H9 (cell line): ENCODE results near the gene RAB15. TPM values are rescaled to one million over a fixed set of nuclear protein-coding genes. Genes with fewer than 3 reads are reported as not detected.

Experiments used
- DNase-seq: peaks from one replicate; pipeline ENCODE4 v3.0.0-alpha.2; 2017
- H2AFZ ChIP-seq: one replicate; pipeline ENCODE4 v1.6.1; 2013; ENCODE audit warnings: mild to moderate bottlenecking, low read length, control low read depth, moderate library complexity
- H2AK5ac ChIP-seq: 2 replicates; pipeline ENCODE4 v1.6.1; 2013; ENCODE audit warnings: low read length, control low read depth, mixed read lengths; ENCODE audit not compliant: insufficient read length
- H2BK120ac ChIP-seq: one replicate; pipeline ENCODE4 v1.6.1; 2013; ENCODE audit warnings: low read depth, mild to moderate bottlenecking, low read length, control low read depth, inconsistent platforms; ENCODE audit not compliant: poor library complexity, severe bottlenecking
- H2BK12ac ChIP-seq: 2 replicates; pipeline ENCODE4 v1.6.1; 2013; ENCODE audit warnings: low read length, control low read depth, mixed read lengths, low read depth; ENCODE audit not compliant: insufficient read length
- H2BK15ac ChIP-seq: 2 replicates; pipeline ENCODE4 v1.6.1; 2013; ENCODE audit warnings: low read depth, low read length, control low read depth
- H2BK20ac ChIP-seq: one replicate; pipeline ENCODE4 v1.6.1; 2013; ENCODE audit warnings: low read depth, mild to moderate bottlenecking, low read length, control low read depth, inconsistent platforms; ENCODE audit not compliant: poor library complexity, severe bottlenecking
- H2BK5ac ChIP-seq: 2 replicates; pipeline ENCODE4 v1.6.1; 2013; ENCODE audit warnings: low read length, control low read depth, mixed read lengths; ENCODE audit not compliant: insufficient read length
- H3K14ac ChIP-seq: 2 replicates; pipeline ENCODE4 v1.6.1; 2013; ENCODE audit warnings: low read length, control low read depth; ENCODE audit not compliant: insufficient read depth
- H3K18ac ChIP-seq: 2 replicates; pipeline ENCODE4 v1.6.1; 2013; ENCODE audit warnings: low read depth, mild to moderate bottlenecking, mixed read lengths, low read length, control low read depth; ENCODE audit not compliant: insufficient read length
- H3K23ac ChIP-seq: 2 replicates; pipeline ENCODE4 v1.6.1; 2013; ENCODE audit warnings: low read length, control low read depth, mixed read lengths, low read depth; ENCODE audit not compliant: insufficient read length
- H3K23me2 ChIP-seq: 2 replicates; pipeline ENCODE4 v1.6.1; 2013; ENCODE audit warnings: low read depth, mild to moderate bottlenecking, mixed read lengths, low read length, control low read depth; ENCODE audit not compliant: insufficient read length, poor library complexity, severe bottlenecking
- H3K27ac ChIP-seq: 2 replicates; pipeline ENCODE4 v1.5.1; 2013; ENCODE audit warnings: low read length, control low read depth, mixed read lengths, low read depth; ENCODE audit not compliant: insufficient read length
- H3K27me3 ChIP-seq: 2 replicates; pipeline ENCODE4 v1.6.1; 2013; ENCODE audit warnings: low read length, control low read depth, inconsistent platforms; ENCODE audit not compliant: insufficient read depth
- H3K4ac ChIP-seq: 2 replicates; pipeline ENCODE4 v1.6.1; 2013; ENCODE audit warnings: low read depth, mild to moderate bottlenecking, control low read depth, inconsistent platforms, low read length, moderate library complexity
- H3K4me1 ChIP-seq: 2 replicates; pipeline ENCODE4 v1.6.1; 2013; ENCODE audit warnings: low read length, control low read depth, inconsistent platforms; ENCODE audit not compliant: insufficient read depth
- H3K4me2 ChIP-seq: 2 replicates; pipeline ENCODE4 v1.6.1; 2013; ENCODE audit warnings: low read length, control low read depth, mixed read lengths; ENCODE audit not compliant: insufficient read length, insufficient read depth
- H3K56ac ChIP-seq: 2 replicates; pipeline ENCODE4 v1.6.1; 2013; ENCODE audit warnings: low read depth, mild to moderate bottlenecking, mixed read lengths, low read length, control low read depth; ENCODE audit not compliant: insufficient read length
- H3K79me1 ChIP-seq: 2 replicates; pipeline ENCODE4 v1.6.1; 2013; ENCODE audit warnings: low read depth, mild to moderate bottlenecking, moderate library complexity, low read length, control low read depth, inconsistent platforms; ENCODE audit not compliant: insufficient read depth, poor library complexity, severe bottlenecking
- H3K79me2 ChIP-seq: 2 replicates; pipeline ENCODE4 v1.6.1; 2013; ENCODE audit warnings: low read length, control low read depth, inconsistent platforms; ENCODE audit not compliant: insufficient read depth
- H3K9ac ChIP-seq: 2 replicates; pipeline ENCODE4 v1.6.1; 2013; ENCODE audit warnings: low read length, control low read depth, mixed read lengths; ENCODE audit not compliant: insufficient read length; ENCODE audit errors: extremely low read depth
- H3K9me3 ChIP-seq: one replicate; pipeline ENCODE4 v1.6.1; 2013; ENCODE audit warnings: low read depth, low read length, inconsistent platforms; ENCODE audit not compliant: control insufficient read depth
- H3T11ph ChIP-seq: one replicate; pipeline ENCODE4 v1.6.1; 2013; ENCODE audit warnings: mild to moderate bottlenecking, low read length, control low read depth, inconsistent platforms
- H4K20me1 ChIP-seq: one replicate; pipeline ENCODE4 v1.6.1; 2013; ENCODE audit not compliant: control insufficient read depth, insufficient read length, insufficient read depth
- H4K5ac ChIP-seq: 2 replicates; pipeline ENCODE4 v1.6.1; 2013; ENCODE audit warnings: low read depth, mild to moderate bottlenecking, mixed read lengths, low read length, control low read depth; ENCODE audit not compliant: insufficient read length
- H4K8ac ChIP-seq: replicated peaks from 2 replicates; pipeline ENCODE4 v1.6.1; 2013; ENCODE audit warnings: low read length, control low read depth, mixed read lengths, low read depth; ENCODE audit not compliant: insufficient read length
- H4K91ac ChIP-seq: 2 replicates; pipeline ENCODE4 v1.6.1; 2013; ENCODE audit warnings: low read depth, mild to moderate bottlenecking, moderate library complexity, mixed read lengths, low read length, control low read depth; ENCODE audit not compliant: insufficient read length
- H3K27ac Mint-ChIP-seq, 3 experiments: 2 replicates in 2 of 3; 3 replicates in 1 of 3; pipeline ENCODE4 v1.8.0; 2020 to 2021; ENCODE audit warnings: mixed read lengths in 3 of 3, mild to moderate bottlenecking in 1 of 3, moderate library complexity in 1 of 3
- H3K27me3 Mint-ChIP-seq: 2 replicates; pipeline ENCODE4 v1.8.0; 2021; ENCODE audit warnings: low read depth, mild to moderate bottlenecking, moderate library complexity, mixed read lengths
- H3K36me3 Mint-ChIP-seq, 3 experiments: 2 replicates in 2 of 3; 3 replicates in 1 of 3; pipeline ENCODE4 v1.8.0; 2020 to 2021; ENCODE audit warnings: low read depth in 3 of 3, mixed read lengths in 3 of 3; ENCODE audit not compliant: insufficient read depth in 1 of 3
- H3K4me1 Mint-ChIP-seq, 2 experiments: 2 replicates each; pipeline ENCODE4 v1.8.0; 2020; ENCODE audit warnings: mixed read lengths in 2 of 2
- H3K4me3 Mint-ChIP-seq, 2 experiments: 2 replicates in 1 of 2; 3 replicates in 1 of 2; pipeline ENCODE4 v1.8.0; 2020 to 2021; ENCODE audit warnings: mild to moderate bottlenecking in 2 of 2, mixed read lengths in 2 of 2, moderate library complexity in 1 of 2
- H3K9me3 Mint-ChIP-seq, 2 experiments: 2 replicates in 1 of 2; 3 replicates in 1 of 2; pipeline ENCODE4 v1.8.0; 2020; ENCODE audit warnings: mild to moderate bottlenecking in 2 of 2, mixed read lengths in 2 of 2, moderate library complexity in 1 of 2
- CTCF ChIP-seq: fragments of 200-600 bp; sonication (generic); conservative IDR thresholded peaks from 3 replicates; pipeline ENCODE4 v1.8.0; 2021; ENCODE audit warnings: antibody characterized with exemption, mild to moderate bottlenecking
- WGBS: extraction: QIAGEN DNeasy Blood & Tissue Kit; methylation state at CpG from one replicate; pipeline ENCODE4 v1.1.7; 2013; ENCODE audit warnings: missing lambda C conversion rate, low lambda C conversion rate, mixed read lengths; ENCODE audit not compliant: insufficient read length; ENCODE audit errors: extremely low coverage; 5-methylcytosine and 5-hydroxymethylcytosine counted together
- total RNA-seq: library from RNA; stranded (reverse); gene quantifications from 2 replicates; pipeline ENCODE4 v1.2.1, GENCODE V29; 2021

Gene RAB15
- total RNA-seq, 1 experiment from 2014 or later = 54.3 TPM

- Histone ChIP-seq H2BK12ac (no peak overlapping the region), H3K9me3 (no peaks in the 10 kb centered on the region), H2BK120ac (no peak overlapping the region), H3K79me2 (no peaks in the 10 kb centered on the region), H3K23me2 (no peaks in the 10 kb centered on the region), H3K18ac (no peak overlapping the region), H3K4me2 (no peak overlapping the region), H2BK20ac (no peak overlapping the region), H3K9ac (no peak overlapping the region), H4K91ac (no peak overlapping the region), H2BK5ac (no peak overlapping the region), H3K27me3 (no peaks in the 10 kb centered on the region), H3K4me1 (peaks cover 14% of the 10 kb centered on the region; the same call in 1 of the 2 replicates), H3K56ac (no peak overlapping the region), H2AFZ (no peak overlapping the region), H3T11ph (no peak overlapping the region), H3K23ac (no peak overlapping the region), H3K79me1 (no peaks in the 10 kb centered on the region), H3K27ac (no peak overlapping the region), H4K8ac (no peak overlapping the region), H2BK15ac (no peak overlapping the region), H4K5ac (no peak overlapping the region), H3K4ac (no peak overlapping the region), H4K20me1 (no peaks in the 10 kb centered on the region), H2AK5ac (no peak overlapping the region), H3K14ac (no peak overlapping the region)
- Mint-ChIP-seq H3K4me1 (peaks cover 39 to 49% of the 10 kb centered on the region in 2 experiments), H3K4me3 (no peak overlapping the region), H3K27me3 (no peaks in the 10 kb centered on the region), H3K9me3 (no peaks in the 10 kb centered on the region; a peak in 2 of 5 replicates), H3K36me3 (peaks cover 2 to 33% (median 27%) of the 10 kb centered on the region in 3 experiments), H3K27ac (peak overlapping the region; percentile 72 to 87 (median 79); a peak in 4 of 7 replicates)
- no peak for TF ChIP-seq CTCF
- DNase-seq = no peak
- no CpG with 5 or more reads among the region's 9 CpGs for WGBS
These were observed 17.5 kb downstream of the RAB15 start for GRCh38 chr14:64954491-64955240.
